Mesendoderm (in vitro differentiated cells): ENCODE data around the gene SKIC8.

ENCODE experiments used
- DNase-seq: peaks from one replicate; pipeline ENCODE4 v3.0.0; 2013
- H2AK5ac ChIP-seq: 2 replicates; pipeline ENCODE4 v1.6.1; 2013; ENCODE audit warnings: low read length, inconsistent platforms
- H2BK120ac ChIP-seq: 2 replicates; pipeline ENCODE4 v1.6.1; 2013; ENCODE audit warnings: low read depth, mild to moderate bottlenecking, low read length, moderate library complexity, mixed read lengths
- H2BK15ac ChIP-seq: replicated peaks from 2 replicates; pipeline ENCODE4 v1.6.1; 2013; ENCODE audit warnings: low read depth, mild to moderate bottlenecking, moderate library complexity
- H2BK5ac ChIP-seq: 2 replicates; pipeline ENCODE4 v1.6.1; 2013; ENCODE audit warnings: low read length, inconsistent platforms
- H3K18ac ChIP-seq: 2 replicates; pipeline ENCODE4 v1.6.1; 2013; ENCODE audit warnings: mild to moderate bottlenecking, low read length, mixed read lengths
- H3K23ac ChIP-seq: one replicate; pipeline ENCODE4 v1.6.1; 2013; ENCODE audit warnings: low read length
- H3K27ac ChIP-seq: 2 replicates; pipeline ENCODE4 v1.5.1; 2013; ENCODE audit warnings: low read depth, mild to moderate bottlenecking, inconsistent platforms, low read length, moderate library complexity
- H3K27me3 ChIP-seq: 2 replicates; pipeline ENCODE4 v1.6.1; 2013; ENCODE audit warnings: low read length, control low read depth, mild to moderate bottlenecking, inconsistent platforms; ENCODE audit not compliant: insufficient read depth, poor library complexity
- H3K36me3 ChIP-seq: 2 replicates; pipeline ENCODE4 v1.6.1; 2013; ENCODE audit warnings: low read length, inconsistent platforms; ENCODE audit not compliant: control insufficient read depth, insufficient read depth
- H3K4ac ChIP-seq: one replicate; pipeline ENCODE4 v1.6.1; 2013; ENCODE audit warnings: low read depth, mild to moderate bottlenecking, low read length, moderate library complexity
- H3K4me1 ChIP-seq: 2 replicates; pipeline ENCODE4 v1.6.1; 2013; ENCODE audit warnings: low read depth, low read length, inconsistent platforms; ENCODE audit not compliant: control insufficient read depth
- H3K4me2 ChIP-seq: 2 replicates; pipeline ENCODE4 v1.6.1; 2013; ENCODE audit warnings: low read length
- H3K4me3 ChIP-seq: 2 replicates; pipeline ENCODE4 v1.5.1; 2013; ENCODE audit warnings: mild to moderate bottlenecking, low read length
- H3K56ac ChIP-seq: one replicate; pipeline ENCODE4 v1.6.1; 2013; ENCODE audit warnings: low read length
- H3K79me1 ChIP-seq: 2 replicates; pipeline ENCODE4 v1.6.1; 2013; ENCODE audit warnings: low read length, inconsistent platforms
- H3K79me2 ChIP-seq: 2 replicates; pipeline ENCODE4 v1.6.1; 2013; ENCODE audit warnings: mild to moderate bottlenecking, low read length; ENCODE audit not compliant: control insufficient read depth, insufficient read depth
- H3K9ac ChIP-seq: 2 replicates; pipeline ENCODE4 v1.6.1; 2013; ENCODE audit warnings: low read length, inconsistent platforms
- H4K5ac ChIP-seq: one replicate; pipeline ENCODE4 v1.6.1; 2013; ENCODE audit warnings: low read length
- H4K8ac ChIP-seq: one replicate; pipeline ENCODE4 v1.6.1; 2013; ENCODE audit warnings: low read depth, mild to moderate bottlenecking, control low read depth, low read length, moderate library complexity
- WGBS: extraction: QIAGEN DNeasy Blood & Tissue Kit; methylation state at CpG from one replicate; pipeline ENCODE4 v1.1.7; 2013; ENCODE audit warnings: low lambda C conversion rate, missing lambda C conversion rate; ENCODE audit not compliant: insufficient coverage; ENCODE audit errors: extremely low coverage; 5-methylcytosine and 5-hydroxymethylcytosine counted together

Gene SKIC8

GRCh38 chr15:78319588-78319987, 20.2 kb upstream of the SKIC8 start:
- H2BK15ac ChIP-seq = no peak overlapping the region
- no peaks in the 10 kb centered on the region for H3K79me2 ChIP-seq
- no CpG with 5 or more reads among the region's 10 CpGs for WGBS
- H3K36me3 ChIP-seq = no peaks in the 10 kb centered on the region
- no peaks in the 10 kb centered on the region for H3K79me1 ChIP-seq
- H3K27ac ChIP-seq = no peak overlapping the region
- peak overlapping the region; percentile 39 for H3K56ac ChIP-seq
- no peaks in the 10 kb centered on the region for H3K27me3 ChIP-seq
- peaks cover 16% of the 10 kb centered on the region for H3K4me1 ChIP-seq
- H4K8ac ChIP-seq = no peak overlapping the region
- H3K9ac ChIP-seq = no peak overlapping the region
- no peak overlapping the region for H3K4me3 ChIP-seq
- H3K4ac ChIP-seq = no peak overlapping the region
- no peak for DNase-seq
- no peak overlapping the region for H4K5ac ChIP-seq
- no peak overlapping the region for H2BK120ac ChIP-seq
- no peak overlapping the region for H2AK5ac ChIP-seq
- H2BK5ac ChIP-seq = no peak overlapping the region
- H3K23ac ChIP-seq = no peak overlapping the region
- no peak overlapping the region for H3K4me2 ChIP-seq
- H3K18ac ChIP-seq = no peak overlapping the region

GRCh38 chr15:78317145-78317836, 17.9 kb upstream of the SKIC8 start:
- H3K79me1 ChIP-seq = no peaks in the 10 kb centered on the region
- H3K27ac ChIP-seq = no peak overlapping the region
- no peak overlapping the region for H4K5ac ChIP-seq
- H4K8ac ChIP-seq = no peak overlapping the region
- no peak overlapping the region for H3K4me3 ChIP-seq
- H2AK5ac ChIP-seq = no peak overlapping the region
- H3K36me3 ChIP-seq = no peaks in the 10 kb centered on the region
- H2BK5ac ChIP-seq = no peak overlapping the region
- peak overlapping the region; percentile 76 for H3K56ac ChIP-seq
- H2BK15ac ChIP-seq = no peak overlapping the region
- H2BK120ac ChIP-seq = no peak overlapping the region
- no peak overlapping the region for H3K9ac ChIP-seq
- no peak overlapping the region for H3K4me2 ChIP-seq
- no peak overlapping the region for H3K23ac ChIP-seq
- H3K4ac ChIP-seq = no peak overlapping the region
- no peaks in the 10 kb centered on the region for H3K27me3 ChIP-seq
- DNase-seq = no peak
- peaks cover 11% of the 10 kb centered on the region for H3K4me1 ChIP-seq
- WGBS = no CpG with 5 or more reads among the region's 8 CpGs
- H3K18ac ChIP-seq = no peak overlapping the region
- no peaks in the 10 kb centered on the region for H3K79me2 ChIP-seq

GRCh38 chr15:78316283-78317083, 17.1 kb upstream of the SKIC8 start:
- peak overlapping the region; percentile 21 for H4K5ac ChIP-seq
- H3K4ac ChIP-seq = no peak overlapping the region
- H3K23ac ChIP-seq = no peak overlapping the region
- no peaks in the 10 kb centered on the region for H3K27me3 ChIP-seq
- H3K79me1 ChIP-seq = no peaks in the 10 kb centered on the region
- peak; percentile 35 for DNase-seq
- WGBS = no CpG with 5 or more reads among the region's 17 CpGs
- no peak overlapping the region for H3K18ac ChIP-seq
- H3K4me2 ChIP-seq = no peak overlapping the region
- H3K27ac ChIP-seq = no peak overlapping the region
- H2BK5ac ChIP-seq = no peak overlapping the region
- H3K56ac ChIP-seq = peak overlapping the region; percentile 76
- H2BK15ac ChIP-seq = no peak overlapping the region
- H3K36me3 ChIP-seq = no peaks in the 10 kb centered on the region
- H3K79me2 ChIP-seq = no peaks in the 10 kb centered on the region
- no peak overlapping the region for H3K4me3 ChIP-seq
- peaks cover 4% of the 10 kb centered on the region for H3K4me1 ChIP-seq
- H3K9ac ChIP-seq = peak overlapping the region; percentile 3
- no peak overlapping the region for H2AK5ac ChIP-seq
- H4K8ac ChIP-seq = no peak overlapping the region
- no peak overlapping the region for H2BK120ac ChIP-seq

GRCh38 chr15:78315686-78316282, 16.4 kb upstream of the SKIC8 start:
- Histone ChIP-seq H3K9ac (no peak overlapping the region), H2BK120ac (no peak overlapping the region), H3K27ac (no peak overlapping the region), H3K36me3 (no peaks in the 10 kb centered on the region), H3K23ac (no peak overlapping the region), H4K5ac (no peak overlapping the region), H3K4ac (no peak overlapping the region), H2AK5ac (no peak overlapping the region), H3K27me3 (no peaks in the 10 kb centered on the region), H4K8ac (no peak overlapping the region), H3K4me3 (no peak overlapping the region), H3K4me1 (peaks cover 4% of the 10 kb centered on the region), H3K79me2 (no peaks in the 10 kb centered on the region), H3K18ac (no peak overlapping the region), H3K56ac (no peak overlapping the region), H3K4me2 (no peak overlapping the region), H2BK5ac (no peak overlapping the region), H3K79me1 (no peaks in the 10 kb centered on the region), H2BK15ac (no peak overlapping the region)
- DNase-seq = peak; percentile 88
- WGBS = no CpG with 5 or more reads among the region's 7 CpGs

GRCh38 chr15:78314181-78314581, 14.8 kb upstream of the SKIC8 start:
- no CpG with 5 or more reads among the region's 7 CpGs for WGBS
- Histone ChIP-seq H2BK120ac (no peak overlapping the region), H3K4me2 (no peak overlapping the region), H3K79me1 (no peaks in the 10 kb centered on the region), H3K27me3 (no peaks in the 10 kb centered on the region), H3K23ac (no peak overlapping the region), H3K4me1 (peaks cover 2% of the 10 kb centered on the region), H3K9ac (no peak overlapping the region), H4K8ac (no peak overlapping the region), H3K36me3 (no peaks in the 10 kb centered on the region), H3K4ac (no peak overlapping the region), H2BK15ac (no peak overlapping the region), H4K5ac (no peak overlapping the region), H2BK5ac (no peak overlapping the region), H3K79me2 (no peaks in the 10 kb centered on the region), H3K4me3 (no peak overlapping the region), H3K27ac (no peak overlapping the region), H3K18ac (no peak overlapping the region), H3K56ac (peak overlapping the region; percentile 15), H2AK5ac (no peak overlapping the region)
- no peak for DNase-seq
